GM23338 (cell line): ENCODE measurements around the gene MAN1C1. TPM values are rescaled to one million over a fixed set of nuclear protein-coding genes. Genes with fewer than 3 reads are reported as not detected.

Source experiments
- ATAC-seq: fragments of 200-7000 bp; cut with Tn5 transposase; 3 replicates; pipeline ENCODE4 v1.9.1; 2020
- DNase-seq: peaks from one replicate; pipeline ENCODE4 v3.0.0-alpha.2; 2015; ENCODE audit warnings: low spot score
- H2AFZ ChIP-seq: fragments of 200-600 bp; sonication (generic); 2 replicates; pipeline ENCODE4 v1.8.0; 2016; ENCODE audit warnings: antibody characterized with exemption, mild to moderate bottlenecking, moderate library complexity
- H3F3A ChIP-seq: fragments of 200-600 bp; sonication (generic); replicated peaks from 2 replicates; pipeline ENCODE4 v1.8.0; 2017; ENCODE audit warnings: antibody characterized with exemption, mixed run types, low read depth
- H3K27ac ChIP-seq: fragments of 200-600 bp; sonication (generic); 2 replicates; pipeline ENCODE4 v1.6.1; 2016; ENCODE audit warnings: low read depth
- H3K27me3 ChIP-seq: fragments of 200-600 bp; sonication (generic); 2 replicates; pipeline ENCODE4 v1.8.0; 2016; ENCODE audit warnings: mild to moderate bottlenecking, mixed run types, moderate library complexity; ENCODE audit not compliant: insufficient read depth
- H3K36me3 ChIP-seq: fragments of 200-600 bp; sonication (generic); 2 replicates; pipeline ENCODE4 v1.8.0; 2016; ENCODE audit warnings: mild to moderate bottlenecking; ENCODE audit not compliant: insufficient read depth
- H3K4me1 ChIP-seq: fragments of 200-600 bp; sonication (generic); 2 replicates; pipeline ENCODE4 v1.8.0; 2016; ENCODE audit warnings: mild to moderate bottlenecking, moderate library complexity; ENCODE audit not compliant: insufficient read depth
- H3K4me2 ChIP-seq: fragments of 200-600 bp; sonication (generic); 2 replicates; pipeline ENCODE4 v1.7.1; 2017; ENCODE audit warnings: mixed run types
- H3K4me3 ChIP-seq: fragments of 200-600 bp; sonication (generic); 2 replicates; pipeline ENCODE4 v1.6.1; 2016; ENCODE audit warnings: mixed run types
- H3K79me2 ChIP-seq: fragments of 200-600 bp; sonication (generic); replicated peaks from 2 replicates; pipeline ENCODE4 v1.8.0; 2017; ENCODE audit warnings: mild to moderate bottlenecking; ENCODE audit not compliant: insufficient read depth
- H3K9me2 ChIP-seq: fragments of 200-600 bp; sonication (generic); 2 replicates; pipeline ENCODE4 v1.8.0; 2017; ENCODE audit not compliant: insufficient read depth
- H4K20me1 ChIP-seq: fragments of 200-600 bp; sonication (generic); replicated peaks from 2 replicates; pipeline ENCODE4 v1.8.0; 2017; ENCODE audit warnings: mild to moderate bottlenecking; ENCODE audit not compliant: insufficient read depth
- H3K27ac Mint-ChIP-seq: 2 replicates; pipeline ENCODE4 v1.8.0; 2020; ENCODE audit warnings: inconsistent platforms, mild to moderate bottlenecking, moderate library complexity, mixed read lengths
- H3K27me3 Mint-ChIP-seq: 3 replicates; pipeline ENCODE4 v1.8.0; 2022; ENCODE audit warnings: low read depth, mild to moderate bottlenecking, moderate library complexity, mixed read lengths, inconsistent platforms; ENCODE audit not compliant: insufficient read depth, poor library complexity
- H3K36me3 Mint-ChIP-seq: 3 replicates; pipeline ENCODE4 v1.8.0; 2021; ENCODE audit warnings: low read depth, mild to moderate bottlenecking, inconsistent platforms, moderate library complexity, mixed read lengths
- H3K4me1 Mint-ChIP-seq: 3 replicates; pipeline ENCODE4 v1.8.0; 2020; ENCODE audit warnings: mild to moderate bottlenecking, inconsistent platforms, mixed read lengths
- H3K4me3 Mint-ChIP-seq: 3 replicates; pipeline ENCODE4 v1.8.0; 2021; ENCODE audit warnings: moderate library complexity, mild to moderate bottlenecking, inconsistent platforms, mixed read lengths
- H3K9me3 Mint-ChIP-seq: 3 replicates; pipeline ENCODE4 v1.8.0; 2020; ENCODE audit warnings: moderate library complexity, mild to moderate bottlenecking, inconsistent platforms, mixed read lengths
- CREB1 ChIP-seq: fragments of 250-450 bp; sonication (Bioruptor Pico); IDR thresholded peaks from 2 replicates; pipeline ENCODE4 v1.5.0; 2020; ENCODE audit warnings: low read depth, mild to moderate bottlenecking, moderate library complexity
- EZH2 ChIP-seq: fragments of 200-600 bp; sonication (generic); IDR thresholded peaks from one replicate; pipeline ENCODE4 v1.8.0; 2017; ENCODE audit warnings: antibody characterized with exemption, mild to moderate bottlenecking, low read depth; ENCODE audit not compliant: unreplicated experiment
- EZH2phosphoT487 ChIP-seq: fragments of 200-600 bp; sonication (generic); IDR thresholded peaks from one replicate; pipeline ENCODE4 v1.8.1; 2018; ENCODE audit warnings: antibody characterized with exemption; ENCODE audit not compliant: unreplicated experiment
- JUNB ChIP-seq: IDR thresholded peaks from one replicate; pipeline ENCODE4 v1.6.1; 2016; ENCODE audit warnings: antibody characterized with exemption; ENCODE audit not compliant: unreplicated experiment
- POLR2AphosphoS5 ChIP-seq: IDR thresholded peaks from 2 replicates; pipeline ENCODE4 v1.6.1; 2016; ENCODE audit warnings: antibody characterized with exemption, low read depth
- ZNF114 ChIP-seq: fragments of 250-450 bp; sonication (Bioruptor Pico); IDR thresholded peaks from 2 replicates; pipeline ENCODE4 v1.5.0; 2020; ENCODE audit warnings: mild to moderate bottlenecking, moderate library complexity
- ZNF331 ChIP-seq: fragments of 250-450 bp; sonication (Bioruptor Pico); IDR thresholded peaks from 2 replicates; pipeline ENCODE4 v1.5.0; 2020; ENCODE audit warnings: low read depth, mild to moderate bottlenecking, moderate library complexity
- polyA plus RNA-seq: library from polyadenylated mRNA; unstranded; fragments of >200 nt; fragmentation: Nextera tagmentation; extraction: Ambion mirVana; gene quantifications from 2 replicates; pipeline ENCODE4 v1.2.1, GENCODE V29; 2016
- total RNA-seq: library from RNA; depleted of rRNA; stranded (reverse); fragments of >200 nt; shearing (Covaris generic); gene quantifications from 2 replicates; pipeline ENCODE4 v1.2.3, GENCODE V29; 2014
- TF ChIP-seq, protein P1 (sequence below), 2 experiments: fragments of 200-600 bp in 1 of 2; sonication (generic) in 1 of 2; conservative IDR thresholded peaks; 2 replicates each; pipeline versions ENCODE4 v1.5.1 to v1.6.1; 2016 to 2017; ENCODE audit warnings: antibody characterized with exemption in 2 of 2, low read depth in 2 of 2, mild to moderate bottlenecking in 2 of 2, moderate library complexity in 1 of 2
- TF ChIP-seq, protein P2 (sequence below): IDR thresholded peaks from 2 replicates; pipeline ENCODE4 v1.6.1; 2016; ENCODE audit warnings: antibody characterized with exemption
- TF ChIP-seq, protein P3 (sequence below): IDR thresholded peaks from one replicate; pipeline ENCODE4 v1.6.1; 2018; ENCODE audit warnings: antibody characterized with exemption; ENCODE audit not compliant: unreplicated experiment

Gene MAN1C1
- total and polyA plus RNA-seq, 2 experiments from 2014 or later = 5.4 to 13.6 TPM

DNA sequence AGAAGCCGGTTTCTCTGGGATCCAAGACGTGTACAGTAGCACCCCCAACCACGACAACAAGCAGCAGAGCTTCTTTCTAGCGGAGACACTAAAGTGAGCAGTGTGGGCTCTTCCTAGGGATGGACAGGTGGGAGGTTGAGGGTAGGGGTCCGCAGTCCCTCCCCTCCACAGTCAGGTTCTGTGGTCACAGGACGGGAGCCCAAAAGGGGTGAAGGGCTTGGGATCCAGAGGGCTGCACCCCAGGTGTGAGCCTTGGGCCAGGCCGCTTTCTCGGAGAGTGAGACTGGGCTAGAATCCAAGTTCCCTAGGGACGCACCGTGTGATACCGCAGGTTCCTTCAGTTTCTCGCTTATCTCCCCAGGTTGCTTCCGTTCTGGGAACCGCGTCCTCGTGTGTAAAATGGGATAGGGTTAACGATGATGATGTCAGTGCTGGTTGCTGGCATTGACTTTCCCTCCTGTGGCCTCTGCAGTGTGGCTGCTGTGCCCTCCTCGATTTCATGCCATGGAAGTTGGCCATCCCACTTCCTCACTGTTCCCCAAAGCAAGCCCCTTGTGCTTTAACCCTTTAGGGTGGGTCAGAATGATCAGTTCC lies 166.1 kb downstream of the MAN1C1 start:
- H3K9me3 Mint-ChIP-seq = no peaks in the 10 kb centered on the region
- no peak overlapping the region for H3K27ac Mint-ChIP-seq
- H3K4me3 Mint-ChIP-seq = no peak overlapping the region

More for the DNA sequence above, 166.1 kb downstream of the MAN1C1 start:
- Histone ChIP-seq H2AFZ (no peak overlapping the region), H3F3A (peaks cover 7% of the 10 kb centered on the region), H3K4me1 (peaks cover 19% of the 10 kb centered on the region), H3K4me3 (no peak overlapping the region), H3K36me3 (no peaks in the 10 kb centered on the region), H3K4me2 (no peak overlapping the region), H4K20me1 (no peaks in the 10 kb centered on the region), H3K27ac (no peak overlapping the region), H3K9me2 (no peaks in the 10 kb centered on the region), H3K27me3 (no peaks in the 10 kb centered on the region), H3K79me2 (no peaks in the 10 kb centered on the region)
- DNase-seq (no peak), ATAC-seq (no peak)
- Mint-ChIP-seq H3K36me3 (no peaks in the 10 kb centered on the region), H3K4me1 (peaks cover 47% of the 10 kb centered on the region), H3K27me3 (peaks cover 14% of the 10 kb centered on the region)
- TF ChIP-seq EZH2 (no peak), ZNF331 (CRISPR knock-in tag) (no peak), JUNB (no peak), ZNF114 (CRISPR knock-in tag) (no peak), EZH2phosphoT487 (no peak), POLR2AphosphoS5 (no peak), CREB1 (CRISPR knock-in tag) (no peak)
- TF ChIP-seq, protein P1, sequence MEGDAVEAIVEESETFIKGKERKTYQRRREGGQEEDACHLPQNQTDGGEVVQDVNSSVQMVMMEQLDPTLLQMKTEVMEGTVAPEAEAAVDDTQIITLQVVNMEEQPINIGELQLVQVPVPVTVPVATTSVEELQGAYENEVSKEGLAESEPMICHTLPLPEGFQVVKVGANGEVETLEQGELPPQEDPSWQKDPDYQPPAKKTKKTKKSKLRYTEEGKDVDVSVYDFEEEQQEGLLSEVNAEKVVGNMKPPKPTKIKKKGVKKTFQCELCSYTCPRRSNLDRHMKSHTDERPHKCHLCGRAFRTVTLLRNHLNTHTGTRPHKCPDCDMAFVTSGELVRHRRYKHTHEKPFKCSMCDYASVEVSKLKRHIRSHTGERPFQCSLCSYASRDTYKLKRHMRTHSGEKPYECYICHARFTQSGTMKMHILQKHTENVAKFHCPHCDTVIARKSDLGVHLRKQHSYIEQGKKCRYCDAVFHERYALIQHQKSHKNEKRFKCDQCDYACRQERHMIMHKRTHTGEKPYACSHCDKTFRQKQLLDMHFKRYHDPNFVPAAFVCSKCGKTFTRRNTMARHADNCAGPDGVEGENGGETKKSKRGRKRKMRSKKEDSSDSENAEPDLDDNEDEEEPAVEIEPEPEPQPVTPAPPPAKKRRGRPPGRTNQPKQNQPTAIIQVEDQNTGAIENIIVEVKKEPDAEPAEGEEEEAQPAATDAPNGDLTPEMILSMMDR (conservative IDR thresholded peaks at IDR 0.05; ENCODE audit: low read depth in 2 of 2) = no peak
- TF ChIP-seq, protein P2, sequence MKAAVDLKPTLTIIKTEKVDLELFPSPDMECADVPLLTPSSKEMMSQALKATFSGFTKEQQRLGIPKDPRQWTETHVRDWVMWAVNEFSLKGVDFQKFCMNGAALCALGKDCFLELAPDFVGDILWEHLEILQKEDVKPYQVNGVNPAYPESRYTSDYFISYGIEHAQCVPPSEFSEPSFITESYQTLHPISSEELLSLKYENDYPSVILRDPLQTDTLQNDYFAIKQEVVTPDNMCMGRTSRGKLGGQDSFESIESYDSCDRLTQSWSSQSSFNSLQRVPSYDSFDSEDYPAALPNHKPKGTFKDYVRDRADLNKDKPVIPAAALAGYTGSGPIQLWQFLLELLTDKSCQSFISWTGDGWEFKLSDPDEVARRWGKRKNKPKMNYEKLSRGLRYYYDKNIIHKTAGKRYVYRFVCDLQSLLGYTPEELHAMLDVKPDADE = no peak
- TF ChIP-seq, protein P3, sequence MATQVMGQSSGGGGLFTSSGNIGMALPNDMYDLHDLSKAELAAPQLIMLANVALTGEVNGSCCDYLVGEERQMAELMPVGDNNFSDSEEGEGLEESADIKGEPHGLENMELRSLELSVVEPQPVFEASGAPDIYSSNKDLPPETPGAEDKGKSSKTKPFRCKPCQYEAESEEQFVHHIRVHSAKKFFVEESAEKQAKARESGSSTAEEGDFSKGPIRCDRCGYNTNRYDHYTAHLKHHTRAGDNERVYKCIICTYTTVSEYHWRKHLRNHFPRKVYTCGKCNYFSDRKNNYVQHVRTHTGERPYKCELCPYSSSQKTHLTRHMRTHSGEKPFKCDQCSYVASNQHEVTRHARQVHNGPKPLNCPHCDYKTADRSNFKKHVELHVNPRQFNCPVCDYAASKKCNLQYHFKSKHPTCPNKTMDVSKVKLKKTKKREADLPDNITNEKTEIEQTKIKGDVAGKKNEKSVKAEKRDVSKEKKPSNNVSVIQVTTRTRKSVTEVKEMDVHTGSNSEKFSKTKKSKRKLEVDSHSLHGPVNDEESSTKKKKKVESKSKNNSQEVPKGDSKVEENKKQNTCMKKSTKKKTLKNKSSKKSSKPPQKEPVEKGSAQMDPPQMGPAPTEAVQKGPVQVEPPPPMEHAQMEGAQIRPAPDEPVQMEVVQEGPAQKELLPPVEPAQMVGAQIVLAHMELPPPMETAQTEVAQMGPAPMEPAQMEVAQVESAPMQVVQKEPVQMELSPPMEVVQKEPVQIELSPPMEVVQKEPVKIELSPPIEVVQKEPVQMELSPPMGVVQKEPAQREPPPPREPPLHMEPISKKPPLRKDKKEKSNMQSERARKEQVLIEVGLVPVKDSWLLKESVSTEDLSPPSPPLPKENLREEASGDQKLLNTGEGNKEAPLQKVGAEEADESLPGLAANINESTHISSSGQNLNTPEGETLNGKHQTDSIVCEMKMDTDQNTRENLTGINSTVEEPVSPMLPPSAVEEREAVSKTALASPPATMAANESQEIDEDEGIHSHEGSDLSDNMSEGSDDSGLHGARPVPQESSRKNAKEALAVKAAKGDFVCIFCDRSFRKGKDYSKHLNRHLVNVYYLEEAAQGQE = no peak
